ENCODE results near the gene NHSL2.

DNA sequence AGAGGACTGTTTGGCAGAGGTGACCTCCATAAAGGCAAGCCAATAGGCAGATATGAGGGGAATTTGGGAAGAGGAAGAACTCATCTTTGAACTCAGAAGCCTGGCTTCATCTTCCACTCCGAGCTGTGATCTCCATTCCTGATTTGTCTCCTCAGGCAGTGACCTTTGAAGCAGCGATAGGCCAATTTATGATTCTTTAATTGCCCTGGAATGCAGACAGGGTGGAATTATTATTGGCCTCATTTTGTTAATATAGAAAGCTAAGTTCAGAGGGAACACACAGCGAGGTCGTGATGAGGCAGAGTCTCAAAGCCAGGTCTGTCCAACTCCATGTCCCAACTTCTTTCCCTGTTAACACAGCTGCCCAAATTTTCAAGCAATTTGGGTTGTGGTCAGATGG lies 204.2 kb downstream of the NHSL2 start:
- TF ChIP-seq, protein P1, sequence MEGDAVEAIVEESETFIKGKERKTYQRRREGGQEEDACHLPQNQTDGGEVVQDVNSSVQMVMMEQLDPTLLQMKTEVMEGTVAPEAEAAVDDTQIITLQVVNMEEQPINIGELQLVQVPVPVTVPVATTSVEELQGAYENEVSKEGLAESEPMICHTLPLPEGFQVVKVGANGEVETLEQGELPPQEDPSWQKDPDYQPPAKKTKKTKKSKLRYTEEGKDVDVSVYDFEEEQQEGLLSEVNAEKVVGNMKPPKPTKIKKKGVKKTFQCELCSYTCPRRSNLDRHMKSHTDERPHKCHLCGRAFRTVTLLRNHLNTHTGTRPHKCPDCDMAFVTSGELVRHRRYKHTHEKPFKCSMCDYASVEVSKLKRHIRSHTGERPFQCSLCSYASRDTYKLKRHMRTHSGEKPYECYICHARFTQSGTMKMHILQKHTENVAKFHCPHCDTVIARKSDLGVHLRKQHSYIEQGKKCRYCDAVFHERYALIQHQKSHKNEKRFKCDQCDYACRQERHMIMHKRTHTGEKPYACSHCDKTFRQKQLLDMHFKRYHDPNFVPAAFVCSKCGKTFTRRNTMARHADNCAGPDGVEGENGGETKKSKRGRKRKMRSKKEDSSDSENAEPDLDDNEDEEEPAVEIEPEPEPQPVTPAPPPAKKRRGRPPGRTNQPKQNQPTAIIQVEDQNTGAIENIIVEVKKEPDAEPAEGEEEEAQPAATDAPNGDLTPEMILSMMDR (IDR thresholded peaks at IDR 0.05; ENCODE audit: low read depth, low read length), result no peak
- no peak for TF ChIP-seq POLR2A (IDR thresholded peaks at IDR 0.05; ENCODE audit: extremely low read depth, insufficient read length)
- TF ChIP-seq, protein P2, sequence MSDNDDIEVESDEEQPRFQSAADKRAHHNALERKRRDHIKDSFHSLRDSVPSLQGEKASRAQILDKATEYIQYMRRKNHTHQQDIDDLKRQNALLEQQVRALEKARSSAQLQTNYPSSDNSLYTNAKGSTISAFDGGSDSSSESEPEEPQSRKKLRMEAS (IDR thresholded peaks at IDR 0.05; ENCODE audit: low read depth, low read length), result no peak

Measured in NB4 (cell line).